NCI-H526 treated with DMSO at 0.1 percent for 48 hours (cell line): ENCODE measurements around the gene RAD23B.
"Not testable (repeated sequence)": the region's sequence is repeated elsewhere in the genome, so short reads cannot be mapped to it uniquely, and the experiment has no call there.

Experiments used
- DNase-seq: peaks from one replicate; lab custom pipeline; 2025; lab: John Stamatoyannopoulos, UW

The RAD23B gene

GRCh38 chr9:107282759-107283622, at the start of gene RAD23B:
RAD23B (plus strand) TSS chr9:107283279; CDS start chr9:107283630, 351 bp downstream.
- peak; percentile 90 for DNase-seq

GRCh38 chr9:107235765-107236442, 47.2 kb upstream of the RAD23B start:
- no peak for DNase-seq

GRCh38 chr9:107237873-107238272, 45.2 kb upstream of the RAD23B start:
- DNase-seq: no peak

GRCh38 chr9:107239474-107239873, 43.6 kb upstream of the RAD23B start:
- DNase-seq: no peak

- no peak for DNase-seq
These were observed 42.8 kb upstream of the RAD23B start for GRCh38 chr9:107240260-107240659.

- peak; percentile 3 for DNase-seq
These were observed 40.7 kb upstream of the RAD23B start for GRCh38 chr9:107242073-107243030.

GRCh38 chr9:107243742-107244141, 39.3 kb upstream of the RAD23B start:
- no peak for DNase-seq

- DNase-seq: no peak
These were observed 36.5 kb upstream of the RAD23B start for GRCh38 chr9:107246259-107247254.

GRCh38 chr9:107248714-107249113, 34.4 kb upstream of the RAD23B start:
- DNase-seq: no peak

GRCh38 chr9:107249131-107249533, 33.9 kb upstream of the RAD23B start:
- DNase-seq: no peak

GRCh38 chr9:107249665-107250285, 33.3 kb upstream of the RAD23B start:
- DNase-seq: no peak

- DNase-seq: no peak
These were observed 31.2 kb upstream of the RAD23B start for GRCh38 chr9:107251756-107252322.

GRCh38 chr9:107258919-107259318, 24.2 kb upstream of the RAD23B start:
- no peak for DNase-seq

- not testable (repeated sequence) for DNase-seq
These were observed 23.2 kb upstream of the RAD23B start for GRCh38 chr9:107259751-107260313.

- DNase-seq: no peak
These were observed 22.5 kb upstream of the RAD23B start for GRCh38 chr9:107260437-107261081.

- DNase-seq: no peak
These were observed 22.0 kb upstream of the RAD23B start for GRCh38 chr9:107261106-107261505.

GRCh38 chr9:107263289-107263688, 19.8 kb upstream of the RAD23B start:
- no peak for DNase-seq

- DNase-seq: no peak
These were observed 16.3 kb upstream of the RAD23B start for GRCh38 chr9:107266624-107267368.
